ENCODE measurements around the gene OIT3.

The OIT3 gene

DNA sequence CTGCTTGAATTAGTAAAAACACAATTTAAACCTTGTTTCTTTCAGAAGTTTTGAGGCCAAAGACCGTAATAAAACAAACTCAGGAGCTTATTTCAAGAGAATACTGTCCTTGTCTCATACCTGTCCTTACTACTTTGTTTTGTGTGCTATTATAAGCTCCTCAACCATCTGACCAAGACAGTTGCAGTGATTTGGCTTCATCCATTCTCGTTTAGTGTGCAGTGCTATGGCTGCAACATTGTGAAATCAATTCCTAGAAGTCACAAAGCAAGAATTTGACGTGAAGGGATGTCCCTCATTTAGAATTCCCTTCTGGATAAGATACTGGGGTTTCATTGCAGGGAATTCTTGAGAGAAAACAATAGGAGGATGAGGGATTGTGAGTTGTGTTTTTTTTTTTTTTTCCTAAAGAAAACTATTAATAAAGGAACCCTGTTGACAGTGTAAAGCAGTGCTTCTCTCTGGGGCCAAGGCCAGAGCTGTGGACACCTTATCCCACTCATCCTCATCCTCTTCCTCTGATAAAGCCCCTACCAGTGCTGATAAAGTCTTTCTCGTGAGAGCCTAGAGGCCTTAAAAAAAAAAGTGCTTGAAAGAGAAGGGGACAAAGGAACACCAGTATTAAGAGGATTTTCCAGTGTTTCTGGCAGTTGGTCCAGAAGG lies at the start of gene OIT3:
Gene OIT3, plus strand, starts transcription at position 604 of the 663 bp plus-strand sequence. CDS start 60 bp downstream, outside the sequence.
- no peak for DNase-seq (ENCODE audit: low spot score)

- no peak for DNase-seq (ENCODE audit: low spot score)
These were observed 47.3 kb upstream of the OIT3 start for GRCh38 chr10:72846238-72846637.

- DNase-seq (ENCODE audit: low spot score) = no peak
These were observed 45.9 kb upstream of the OIT3 start for GRCh38 chr10:72847681-72848080.

DNA sequence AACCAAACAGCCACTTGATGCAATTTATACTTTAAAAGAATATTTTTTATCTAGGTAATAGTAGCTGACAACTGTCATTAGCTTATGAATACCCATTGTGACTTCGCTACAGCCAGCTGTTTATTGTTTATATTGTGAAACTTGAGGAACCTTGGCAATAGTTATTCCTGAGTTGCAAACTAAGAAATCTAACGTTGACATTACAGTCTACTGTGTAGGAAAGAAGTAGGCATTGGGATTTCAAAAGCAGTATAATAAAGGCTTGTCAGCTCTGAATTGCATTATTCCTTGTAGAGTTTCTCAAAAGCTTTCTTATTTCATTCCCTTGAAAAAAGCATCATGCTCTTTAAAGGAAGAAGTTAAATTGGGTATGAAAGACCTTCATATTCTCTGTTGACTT lies 42.7 kb upstream of the OIT3 start:
- DNase-seq (ENCODE audit: low spot score) = no peak

GRCh38 chr10:72851509-72851908 lies 42.0 kb upstream of the OIT3 start:
- DNase-seq (ENCODE audit: low spot score) = no peak

DNA sequence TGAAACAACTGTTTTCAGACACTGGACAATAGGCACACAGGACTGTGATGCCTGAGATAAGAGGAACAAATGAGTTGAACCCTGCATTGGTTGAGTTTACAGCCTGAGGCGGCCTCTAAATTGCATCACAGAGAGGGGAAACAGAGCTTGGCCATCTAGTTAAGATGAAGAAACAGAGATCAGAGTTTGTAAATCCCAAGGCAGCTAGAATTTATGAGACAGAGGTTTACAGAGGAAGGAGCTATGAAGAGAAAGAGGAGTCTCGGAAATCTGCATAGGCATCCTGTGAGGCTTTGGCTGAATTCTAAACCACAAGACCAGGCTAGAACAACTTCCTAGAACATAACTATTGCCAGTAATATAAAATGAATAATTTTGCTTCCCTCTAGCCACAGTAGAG lies 41.0 kb upstream of the OIT3 start:
- DNase-seq (ENCODE audit: low spot score) = no peak

- no peak for DNase-seq (ENCODE audit: low spot score)
These were observed 38.4 kb upstream of the OIT3 start for GRCh38 chr10:72855129-72855528.

GRCh38 chr10:72855790-72856189 lies 37.7 kb upstream of the OIT3 start:
- no peak for DNase-seq (ENCODE audit: low spot score)

DNA sequence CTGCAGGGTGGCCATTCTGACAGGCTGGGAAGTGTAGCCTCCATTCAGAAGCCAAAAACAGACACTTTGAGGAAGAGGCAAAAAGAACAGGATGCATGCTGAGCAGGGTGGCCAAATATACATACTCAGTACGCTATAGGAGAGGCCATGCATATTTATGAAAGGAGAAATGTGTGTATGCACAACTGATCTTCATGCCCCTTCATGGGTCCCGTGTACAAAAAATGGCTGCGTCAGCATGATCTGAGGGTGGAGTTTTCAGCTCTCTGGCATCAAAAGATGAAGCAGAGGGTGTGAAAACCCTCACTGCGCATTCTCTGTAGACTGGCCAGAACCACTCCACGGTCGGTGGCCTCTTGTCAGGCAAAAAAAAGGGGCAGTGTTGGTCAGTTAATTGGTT lies 35.5 kb upstream of the OIT3 start:
- DNase-seq (ENCODE audit: low spot score) = no peak

DNA sequence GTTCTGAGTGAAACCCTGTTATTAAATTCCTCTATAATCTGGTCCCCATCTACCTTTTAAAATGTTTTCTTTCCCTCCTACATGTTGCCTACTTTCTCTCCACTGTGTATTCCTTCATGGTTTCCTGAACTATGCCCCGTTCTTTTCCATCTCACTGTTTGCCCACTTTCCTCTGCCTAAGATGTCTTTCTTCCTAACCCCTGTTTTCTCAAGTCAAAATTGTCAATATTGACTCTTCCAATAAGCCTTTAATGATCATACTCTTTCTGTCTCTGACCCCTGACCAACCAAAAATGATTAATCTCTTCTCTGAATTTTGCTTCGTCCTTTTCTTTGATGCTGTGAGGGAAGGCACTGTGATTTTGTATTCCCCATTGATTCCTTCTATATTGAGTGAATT lies 30.6 kb upstream of the OIT3 start:
- DNase-seq (ENCODE audit: low spot score) = no peak

GRCh38 chr10:72875250-72876055 lies 18.1 kb upstream of the OIT3 start:
- DNase-seq (ENCODE audit: low spot score) = no peak

DNA sequence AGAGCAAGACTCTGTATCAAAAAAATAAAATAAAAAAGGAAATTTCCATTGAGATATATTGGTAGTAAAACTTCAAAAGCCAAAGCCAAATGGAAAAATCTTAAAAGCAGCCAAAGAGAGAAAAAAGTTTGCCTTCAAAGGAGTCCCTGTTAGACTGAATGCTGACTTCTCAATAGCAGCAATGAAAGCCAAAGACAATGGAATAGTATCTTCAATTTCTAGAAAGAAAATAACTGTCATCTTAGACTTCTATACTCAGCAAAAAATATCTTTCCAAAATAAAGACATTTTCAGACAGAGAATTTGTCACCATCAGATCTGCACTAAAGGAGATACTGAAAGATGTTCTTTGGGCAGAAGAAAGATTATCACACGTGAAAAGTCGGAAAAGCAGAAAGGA lies 14.3 kb upstream of the OIT3 start:
- no peak for DNase-seq (ENCODE audit: low spot score)

GRCh38 chr10:72881291-72881690 lies 12.2 kb upstream of the OIT3 start:
- DNase-seq (ENCODE audit: low spot score) = no peak

DNA sequence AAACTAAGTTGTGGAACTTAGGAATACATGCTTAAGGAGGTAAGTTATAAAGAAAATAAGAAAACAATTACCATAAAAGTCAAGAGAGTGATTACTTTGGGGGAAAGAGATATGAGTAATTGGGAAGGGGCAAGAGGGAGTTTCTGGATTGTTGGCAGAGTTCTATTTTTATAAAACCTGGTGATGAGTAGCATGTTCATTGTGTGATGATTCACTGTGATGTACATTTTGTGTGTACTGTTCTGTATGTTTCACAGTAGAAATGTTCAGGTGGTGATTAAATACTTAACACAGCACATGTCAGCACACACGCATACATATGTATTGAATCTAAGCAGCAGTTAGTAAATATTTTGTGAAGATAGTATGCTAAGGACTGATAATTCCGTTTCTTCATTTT lies 9.7 kb upstream of the OIT3 start:
- DNase-seq (ENCODE audit: low spot score) = no peak

DNA sequence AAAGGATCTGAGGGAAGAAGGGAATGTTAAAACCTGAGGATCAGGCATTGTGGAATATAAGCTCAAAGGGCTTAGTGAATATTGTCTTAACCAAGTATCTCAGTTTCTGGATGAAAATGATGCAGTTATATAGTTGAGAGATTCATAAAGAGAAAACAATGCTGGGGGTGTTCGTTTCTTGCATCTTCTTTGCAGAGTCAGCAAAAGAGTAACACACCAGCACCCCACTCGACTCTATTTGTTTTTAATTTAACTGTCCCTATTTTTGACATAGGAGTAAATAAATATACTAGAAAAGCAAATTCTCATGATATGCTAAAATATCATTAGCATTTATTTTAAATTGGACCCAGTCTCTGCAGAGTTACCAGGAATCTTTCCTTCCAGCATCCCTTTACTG lies 7.6 kb upstream of the OIT3 start:
- no peak for DNase-seq (ENCODE audit: low spot score)

DNA sequence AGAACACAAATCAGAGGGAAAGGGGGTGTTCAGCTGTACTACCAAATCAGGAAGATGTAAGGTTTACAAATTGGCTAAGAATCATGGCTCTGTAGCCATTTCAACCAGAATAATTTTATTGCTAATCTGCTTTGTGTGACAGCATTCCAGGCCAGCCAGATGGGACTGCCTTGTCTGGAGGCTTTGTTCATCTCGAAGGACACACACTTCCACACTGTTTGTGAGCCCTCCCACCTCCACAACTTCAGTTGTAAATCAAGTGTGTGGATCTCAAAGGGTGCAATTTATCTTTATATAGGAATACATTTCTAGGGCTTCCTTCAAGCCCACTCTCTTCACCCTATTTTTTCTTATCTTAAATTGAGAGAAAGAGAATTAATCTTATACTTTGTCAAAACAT lies 6.9 kb upstream of the OIT3 start:
- DNase-seq (ENCODE audit: low spot score) = no peak

DNA sequence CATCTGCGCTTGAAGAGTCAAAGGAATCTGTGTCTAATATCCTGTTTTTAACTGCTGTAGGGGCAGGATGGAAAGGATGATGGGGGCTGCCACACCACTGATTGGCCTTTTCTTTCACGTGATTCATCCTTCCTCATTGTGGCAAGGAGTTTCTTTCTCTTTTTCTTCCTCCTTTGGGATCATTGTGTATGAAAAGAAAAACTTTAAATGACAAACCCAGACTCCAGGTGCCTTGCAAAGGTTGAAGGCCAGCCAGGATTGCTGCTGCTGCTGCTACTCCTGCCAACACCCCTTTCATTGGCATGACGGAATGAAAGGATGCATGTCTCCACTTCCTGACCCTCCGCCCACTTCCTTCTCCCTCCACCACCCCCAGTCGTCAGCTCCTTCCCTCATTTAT lies 6.5 kb upstream of the OIT3 start:
- peak; percentile 29 for DNase-seq (ENCODE audit: low spot score)

GRCh38 chr10:72888151-72888638 lies 5.3 kb upstream of the OIT3 start:
- DNase-seq (ENCODE audit: low spot score) = no peak

DNA sequence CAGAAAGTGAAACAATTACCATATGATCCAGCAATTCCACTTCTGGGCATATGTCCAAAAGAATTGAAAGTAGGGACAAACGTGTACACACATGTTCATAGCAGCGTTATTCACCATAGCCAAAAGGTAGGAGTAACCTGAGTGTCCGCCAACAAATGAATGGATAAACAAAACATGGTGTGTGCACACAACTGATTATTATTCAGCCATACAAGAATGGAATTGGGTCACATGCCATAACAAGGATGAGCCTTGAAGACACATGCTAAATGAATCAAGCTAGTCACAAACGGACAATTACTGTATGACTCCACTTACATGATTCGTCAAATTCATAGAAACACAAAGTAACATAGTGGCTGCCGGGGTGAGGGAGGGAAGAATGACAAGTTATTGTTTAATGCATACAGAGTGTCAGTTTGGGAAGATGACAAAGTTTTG lies 4.1 kb upstream of the OIT3 start:
- no peak for DNase-seq (ENCODE audit: low spot score)

GRCh38 chr10:72890086-72890485 lies 3.5 kb upstream of the OIT3 start:
- no peak for DNase-seq (ENCODE audit: low spot score)

- no peak for DNase-seq (ENCODE audit: low spot score)
These were observed 1.8 kb downstream of the OIT3 start for GRCh38 chr10:72895236-72895850.

DNA sequence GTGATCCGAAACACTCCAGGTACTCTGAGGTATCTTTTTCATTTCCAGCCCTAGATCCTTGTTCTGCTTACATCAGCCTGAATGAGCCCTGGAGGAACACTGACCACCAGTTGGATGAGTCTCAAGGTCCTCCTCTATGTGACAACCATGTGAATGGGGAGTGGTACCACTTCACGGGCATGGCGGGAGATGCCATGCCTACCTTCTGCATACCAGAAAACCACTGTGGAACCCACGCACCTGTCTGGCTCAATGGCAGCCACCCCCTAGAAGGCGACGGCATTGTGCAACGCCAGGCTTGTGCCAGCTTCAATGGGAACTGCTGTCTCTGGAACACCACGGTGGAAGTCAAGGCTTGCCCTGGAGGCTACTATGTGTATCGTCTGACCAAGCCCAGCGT lies 5.1 kb downstream of the OIT3 start:
- no peak for DNase-seq (ENCODE audit: low spot score)

DNA sequence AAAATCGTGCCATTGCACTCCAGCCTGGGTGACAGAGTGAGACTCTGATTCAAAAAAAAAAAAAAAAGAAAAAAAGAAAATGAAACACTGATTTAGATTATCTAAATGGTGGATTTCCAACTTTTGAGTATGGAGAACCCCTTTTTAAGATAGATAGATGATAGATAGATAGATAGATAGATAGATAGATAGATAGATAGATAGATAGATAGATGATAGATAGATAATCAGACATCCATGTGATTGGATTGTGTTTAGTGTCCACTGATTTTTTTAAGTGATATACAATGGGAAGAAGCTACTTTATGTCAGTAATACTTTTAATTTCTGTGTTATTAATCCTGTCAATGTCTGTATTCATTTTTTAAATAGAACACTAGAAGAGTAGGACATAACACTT lies 6.0 kb downstream of the OIT3 start:
- DNase-seq (ENCODE audit: low spot score) = no peak

All from pons (tissue), 1 donor.